Gastrocnemius medialis (tissue), 4 donors: ENCODE results near the gene SYNGR2. TPM values are rescaled to one million over a fixed set of nuclear protein-coding genes. Genes with fewer than 3 reads are reported as not detected.

ENCODE experiments used
- ATAC-seq, 2 donors: fragments of 150-250 bp; one replicate each; pipeline ENCODE4 v1.9.1; 2016
- DNase-seq, 2 donors: peaks; one replicate each; pipeline ENCODE4 v3.0.0-alpha.2; 2019
- H3K27ac ChIP-seq, 4 donors: fragments of 200-600 bp; sonication (generic); 1 replicate in 1 of 4; 2 replicates in 3 of 4; pipeline ENCODE4 v1.5.1; 2016 to 2018; ENCODE audit warnings: mild to moderate bottlenecking in 2 of 4, moderate library complexity in 1 of 4
- H3K27me3 ChIP-seq, 3 donors: fragments of 200-600 bp; sonication (generic) in 2 of 3; 1 replicate in 1 of 3; 2 replicates in 2 of 3; pipeline versions ENCODE4 v1.5.1 to v1.6.0; 2016 to 2019; ENCODE audit warnings: mild to moderate bottlenecking in 1 of 3, moderate library complexity in 1 of 3
- H3K36me3 ChIP-seq, 2 donors: fragments of 200-600 bp; sonication (generic) in 1 of 2; one replicate each; pipeline ENCODE4 v1.5.1; 2017 to 2018
- H3K4me1 ChIP-seq, 2 donors: fragments of 200-600 bp; sonication (generic) in 1 of 2; one replicate each; pipeline ENCODE4 v1.5.1; 2016 to 2017; ENCODE audit warnings: mild to moderate bottlenecking in 2 of 2
- H3K4me3 ChIP-seq, 4 donors: fragments of 200-600 bp; sonication (generic) in 3 of 4; 1 replicate in 1 of 4; 2 replicates in 3 of 4; pipeline ENCODE4 v1.5.1; 2016 to 2019; ENCODE audit warnings: mild to moderate bottlenecking in 2 of 4
- H3K9me3 ChIP-seq, 3 donors: fragments of 200-600 bp; sonication (generic) in 2 of 3; 1 replicate in 1 of 3; 2 replicates in 2 of 3; pipeline ENCODE4 v1.5.1; 2016 to 2019
- CTCF ChIP-seq, 5 experiments: fragments of 450-650 bp in 3 of 5; fragments of 200-600 bp in 2 of 5; sonication (generic) in 2 of 5; IDR thresholded peaks in 4 of 5; conservative IDR thresholded peaks in 1 of 5; 1 replicate in 4 of 5; 2 replicates in 1 of 5; pipeline ENCODE4 v1.5.1; 2016 to 2019; ENCODE audit warnings: antibody characterized with exemption in 5 of 5, mild to moderate bottlenecking in 3 of 5, moderate library complexity in 3 of 5
- POLR2A ChIP-seq, 2 donors: fragments of 450-650 bp; IDR thresholded peaks; one replicate each; pipeline ENCODE4 v1.6.1; 2017; ENCODE audit warnings: antibody characterized with exemption in 2 of 2, mild to moderate bottlenecking in 2 of 2, moderate library complexity in 2 of 2
- in situ Hi-C, 4 donors: fragments of 200-750 bp; cut with MboI; loops; one replicate each; pipeline versions ENCODE4 v1.15.0 to v1.8.0; 2017; ENCODE audit warnings: low sequenced_read_pairs in 4 of 4
- intact Hi-C: fragments of 100-400 bp; cut with DNase I; formaldehyde crosslinking; loops from one replicate; pipeline ENCODE4 v1.15.1; 2023; ENCODE audit warnings: low total_unique reads
- total RNA-seq, 4 donors: library from RNA; depleted of rRNA; stranded (reverse); fragments of >200 nt; gene quantifications; one replicate each; pipeline versions ENCODE4 v1.1.0 to v1.2.3, GENCODE V29; 2016

Gene SYNGR2
- total RNA-seq, 4 donors from 2014 or later = 104 to 218 (median 163) TPM

DNA sequence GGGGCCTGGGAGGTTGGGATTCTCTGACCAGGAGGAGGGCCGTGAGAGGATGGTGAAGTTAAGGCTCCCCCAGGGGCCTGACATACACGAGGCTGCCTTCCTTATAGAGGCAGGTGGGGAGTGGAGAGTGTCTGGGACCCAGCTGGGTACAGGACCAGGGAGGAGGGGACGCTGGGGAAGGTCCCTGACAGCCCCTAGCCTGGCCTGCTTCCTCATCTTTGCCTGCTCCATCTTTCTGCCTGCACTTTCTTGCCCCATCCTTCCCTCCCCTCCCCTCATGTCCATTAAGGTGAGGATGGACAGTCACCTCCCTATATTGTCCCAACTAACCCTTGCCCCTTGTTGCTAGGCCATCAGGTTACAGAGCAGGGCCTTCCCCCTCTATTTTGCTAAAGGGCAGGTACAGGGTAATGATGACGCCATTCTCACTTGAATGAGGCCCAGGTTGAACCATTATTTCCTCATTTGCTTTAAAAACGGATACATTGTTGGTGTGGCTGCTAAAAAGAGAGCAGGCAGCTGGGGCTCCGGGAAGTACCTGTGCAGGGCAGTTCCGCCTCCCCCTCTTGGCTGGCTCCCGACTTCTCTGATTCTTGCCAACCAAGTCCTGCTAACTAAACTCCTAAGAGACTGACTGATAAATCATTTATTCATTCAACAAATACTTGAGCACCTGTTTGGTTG is 20.9 kb upstream of the SYNGR2 start:
- peaks cover 15 to 26% of the 10 kb centered on the region in 2 donors for H3K4me1 ChIP-seq
- no peak for DNase-seq
- in situ Hi-C loops (no loop called here), intact Hi-C loops (no loop called here)
- ATAC-seq = no peak
- no peaks in the 10 kb centered on the region for H3K27me3 ChIP-seq
- no peak overlapping the region for H3K27ac ChIP-seq
- H3K9me3 ChIP-seq = no peaks in the 10 kb centered on the region
- no peak overlapping the region for H3K4me3 ChIP-seq
- no peak for TF ChIP-seq CTCF (IDR thresholded peaks at IDR 0.05 in 4 of 5, conservative IDR thresholded peaks at IDR 0.05 in 1 of 5)
- TF ChIP-seq POLR2A (IDR thresholded peaks at IDR 0.05) = no peak
- no peaks in the 10 kb centered on the region for H3K36me3 ChIP-seq

DNA sequence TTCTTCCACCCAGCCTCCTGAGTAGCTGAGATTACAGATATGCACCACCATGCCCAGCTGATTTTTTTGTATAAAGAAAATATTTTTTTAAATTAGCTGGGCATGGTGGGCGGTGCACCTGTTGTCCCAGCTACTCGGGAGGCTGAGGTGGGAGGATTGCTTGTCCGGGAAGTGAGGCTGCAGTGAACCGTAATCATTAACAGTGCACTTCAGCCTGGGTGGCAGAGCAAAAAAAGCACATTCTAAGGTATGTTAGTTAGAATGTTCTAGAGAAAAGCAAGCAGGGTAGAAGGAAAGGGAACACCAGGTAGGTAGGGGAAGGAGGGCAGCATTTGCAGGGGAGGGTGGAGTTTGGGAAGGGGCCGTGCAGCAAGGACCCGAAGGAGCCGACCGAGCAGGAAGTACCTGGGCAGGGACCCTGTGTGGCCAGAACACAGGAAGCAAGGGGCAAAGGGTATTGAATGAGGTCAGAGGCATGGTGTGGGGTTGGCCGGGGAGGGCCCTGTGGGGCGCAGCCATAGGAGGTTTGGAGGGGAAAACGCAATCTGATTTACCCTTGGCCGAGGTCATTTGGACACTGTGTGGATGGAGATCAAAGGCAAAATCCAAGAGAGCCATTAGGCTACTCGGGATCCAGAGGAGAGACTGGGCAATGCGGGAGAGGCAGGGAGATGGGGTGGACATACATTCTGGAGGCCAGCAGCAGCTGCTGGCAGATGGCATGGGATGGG is 19.9 kb upstream of the SYNGR2 start:
- intact Hi-C loops = no loop called here
- DNase-seq = no peak
- TF ChIP-seq POLR2A (IDR thresholded peaks at IDR 0.05) = no peak
- no peak for TF ChIP-seq CTCF (IDR thresholded peaks at IDR 0.05 in 4 of 5, conservative IDR thresholded peaks at IDR 0.05 in 1 of 5)
- H3K4me3 ChIP-seq = no peak overlapping the region
- H3K36me3 ChIP-seq = no peaks in the 10 kb centered on the region
- no peak for ATAC-seq
- H3K27me3 ChIP-seq = no peaks in the 10 kb centered on the region
- no peaks in the 10 kb centered on the region for H3K9me3 ChIP-seq
- no peak overlapping the region for H3K27ac ChIP-seq
- in situ Hi-C loops = no loop called here
- peaks cover 15 to 23% of the 10 kb centered on the region in 2 donors for H3K4me1 ChIP-seq

- intact Hi-C loops (no loop called here), in situ Hi-C loops (no loop called here)
- DNase-seq (no peak), ATAC-seq (peak in 1 of 2 donors; percentile 57)
- Histone ChIP-seq H3K27me3 (no peaks in the 10 kb centered on the region), H3K9me3 (no peaks in the 10 kb centered on the region), H3K36me3 (no peaks in the 10 kb centered on the region), H3K4me3 (no peak overlapping the region), H3K4me1 (peaks cover 0 to 3% of the 10 kb centered on the region in 2 donors), H3K27ac (no peak overlapping the region)
- no peak for TF ChIP-seq CTCF (IDR thresholded peaks at IDR 0.05 in 4 of 5, conservative IDR thresholded peaks at IDR 0.05 in 1 of 5)
- TF ChIP-seq POLR2A (IDR thresholded peaks at IDR 0.05) = no peak
Measured at GRCh38 chr17:78151514-78152008, 16.8 kb upstream of the SYNGR2 start.

GRCh38 chr17:78154903-78155811 is 13.2 kb upstream of the SYNGR2 start:
- H3K36me3 ChIP-seq = no peaks in the 10 kb centered on the region
- H3K4me3 ChIP-seq = no peak overlapping the region
- TF ChIP-seq CTCF (IDR thresholded peaks at IDR 0.05 in 4 of 5, conservative IDR thresholded peaks at IDR 0.05 in 1 of 5) (no peak), POLR2A (IDR thresholded peaks at IDR 0.05) (no peak)
- no peaks in the 10 kb centered on the region for H3K9me3 ChIP-seq
- DNase-seq (no peak), ATAC-seq (no peak)
- in situ Hi-C loops (no loop called here), intact Hi-C loops (no loop called here)
- no peak overlapping the region for H3K27ac ChIP-seq
- H3K27me3 ChIP-seq = no peaks in the 10 kb centered on the region
- peaks cover 0 to 3% of the 10 kb centered on the region in 2 donors for H3K4me1 ChIP-seq
